HepG2 (cell line): ENCODE results near the gene MACROD2.

Experiments
- ARNT ChIP-seq: fragments of 450-650 bp; IDR thresholded peaks from 2 replicates; pipeline ENCODE4 v1.6.1; 2017
- BCL6 ChIP-seq: IDR thresholded peaks from 2 replicates; pipeline ENCODE4 v1.6.1; 2016; ENCODE audit warnings: missing genetic modification reagents, missing compliant biosample characterization
- CTCF ChIP-seq: sonication (generic); formaldehyde crosslinking; IDR thresholded peaks from 2 replicates; pipeline ENCODE4 v1.5.0; 2020; ENCODE audit warnings: mild to moderate bottlenecking, missing genetic modification reagents, moderate library complexity
- GPN1 ChIP-seq: sonication (generic); formaldehyde crosslinking; IDR thresholded peaks from 2 replicates; pipeline ENCODE4 v1.5.1; 2020; ENCODE audit warnings: missing genetic modification reagents, borderline replicate concordance
- HOMEZ ChIP-seq: IDR thresholded peaks from 2 replicates; pipeline ENCODE4 v1.6.1; 2016; ENCODE audit warnings: low read depth
- MYNN ChIP-seq: sonication (generic); formaldehyde crosslinking; IDR thresholded peaks from 2 replicates; pipeline ENCODE4 v1.4.0; 2020; ENCODE audit warnings: mild to moderate bottlenecking, low read depth, missing genetic modification reagents
- NR2F2 ChIP-seq: IDR thresholded peaks from 2 replicates; pipeline ENCODE4 v1.6.1; 2012; ENCODE audit warnings: low read depth, inconsistent platforms, borderline replicate concordance
- SMAD3 ChIP-seq: sonication (generic); formaldehyde crosslinking; IDR thresholded peaks from 2 replicates; pipeline ENCODE4 v1.4.0; 2020; ENCODE audit warnings: missing genetic modification reagents
- SRSF1 ChIP-seq: fragments of 200-400 bp; formaldehyde crosslinking; optimal IDR thresholded peaks from 2 replicates; pipeline ENCODE3; 2017; ENCODE audit warnings: mild to moderate bottlenecking, low read depth, low read length, moderate library complexity
- TP53 ChIP-seq: sonication (generic); formaldehyde crosslinking; conservative IDR thresholded peaks from 2 replicates; pipeline ENCODE4 v1.4.0; 2020; ENCODE audit warnings: missing genetic modification reagents
- ZBTB20 ChIP-seq: sonication (generic); formaldehyde crosslinking; IDR thresholded peaks from 2 replicates; pipeline ENCODE4 v1.8.1; 2023; ENCODE audit warnings: missing genetic modification reagents, low read depth, mild to moderate bottlenecking, borderline replicate concordance
- ZFX ChIP-seq: sonication (generic); formaldehyde crosslinking; IDR thresholded peaks from 2 replicates; pipeline ENCODE4 v1.4.0; 2020; ENCODE audit warnings: mild to moderate bottlenecking, low read depth, missing genetic modification reagents, moderate library complexity
- TF ChIP-seq, protein P1 (sequence below): sonication (generic); formaldehyde crosslinking; IDR thresholded peaks from 2 replicates; pipeline ENCODE4 v1.9.0; 2021; ENCODE audit warnings: missing genetic modification reagents, borderline replicate concordance

DNA sequence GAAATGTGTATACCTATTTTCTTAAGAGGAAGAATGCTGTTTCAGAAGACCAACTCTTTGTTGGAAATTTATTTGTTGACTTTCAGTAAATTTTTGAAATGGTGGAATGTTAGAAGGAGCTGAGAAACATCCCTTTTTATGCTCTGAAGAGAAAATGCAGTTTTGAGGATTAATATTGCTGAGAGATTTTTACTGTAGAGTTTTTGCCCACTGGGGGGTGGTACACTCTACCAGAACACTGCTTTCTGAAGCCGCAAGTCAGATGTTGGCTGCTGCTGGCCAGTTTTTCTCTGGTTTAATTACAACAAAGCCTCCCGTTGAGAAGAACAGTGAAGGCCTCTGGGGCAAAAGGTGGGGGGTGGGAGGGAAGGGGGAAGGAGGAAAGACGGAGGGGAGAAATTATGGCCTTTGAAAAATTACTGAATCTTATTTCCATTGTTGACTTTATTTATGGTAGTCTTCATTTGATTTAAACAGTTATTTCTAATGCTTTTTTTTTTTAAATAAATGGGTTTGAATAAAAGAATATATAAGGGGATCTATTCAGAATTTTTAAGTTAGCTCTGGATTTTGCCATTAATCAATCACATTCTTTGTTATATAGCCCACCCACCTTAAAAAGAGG, 339.1 kb downstream of the MACROD2 start:
- no peak for TF ChIP-seq GPN1 (CRISPR knock-in tag)
- no peak for TF ChIP-seq HOMEZ
- TF ChIP-seq ZBTB20: no peak
- TF ChIP-seq, protein P1, sequence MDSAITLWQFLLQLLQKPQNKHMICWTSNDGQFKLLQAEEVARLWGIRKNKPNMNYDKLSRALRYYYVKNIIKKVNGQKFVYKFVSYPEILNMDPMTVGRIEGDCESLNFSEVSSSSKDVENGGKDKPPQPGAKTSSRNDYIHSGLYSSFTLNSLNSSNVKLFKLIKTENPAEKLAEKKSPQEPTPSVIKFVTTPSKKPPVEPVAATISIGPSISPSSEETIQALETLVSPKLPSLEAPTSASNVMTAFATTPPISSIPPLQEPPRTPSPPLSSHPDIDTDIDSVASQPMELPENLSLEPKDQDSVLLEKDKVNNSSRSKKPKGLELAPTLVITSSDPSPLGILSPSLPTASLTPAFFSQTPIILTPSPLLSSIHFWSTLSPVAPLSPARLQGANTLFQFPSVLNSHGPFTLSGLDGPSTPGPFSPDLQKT (CRISPR knock-in tag): no peak
- no peak for TF ChIP-seq SRSF1
- no peak for TF ChIP-seq SMAD3
- peak; percentile 62 for TF ChIP-seq CTCF (CRISPR knock-in tag)
- no peak for TF ChIP-seq ARNT
- TF ChIP-seq ZFX (CRISPR knock-in tag): no peak
- no peak for TF ChIP-seq TP53 (CRISPR knock-in tag)
- TF ChIP-seq BCL6: no peak
- no peak for TF ChIP-seq NR2F2
- no peak for TF ChIP-seq MYNN (CRISPR knock-in tag)
